ENCODE results near the gene SPTSSB. TPM values are rescaled to one million over a fixed set of nuclear protein-coding genes. Genes with fewer than 3 reads are reported as not detected.

Gene SPTSSB, protein sequence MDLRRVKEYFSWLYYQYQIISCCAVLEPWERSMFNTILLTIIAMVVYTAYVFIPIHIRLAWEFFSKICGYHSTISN
- 2.2 TPM for total RNA-seq (ENCODE audit: insufficient read depth, low replicate concordance)

DNA sequence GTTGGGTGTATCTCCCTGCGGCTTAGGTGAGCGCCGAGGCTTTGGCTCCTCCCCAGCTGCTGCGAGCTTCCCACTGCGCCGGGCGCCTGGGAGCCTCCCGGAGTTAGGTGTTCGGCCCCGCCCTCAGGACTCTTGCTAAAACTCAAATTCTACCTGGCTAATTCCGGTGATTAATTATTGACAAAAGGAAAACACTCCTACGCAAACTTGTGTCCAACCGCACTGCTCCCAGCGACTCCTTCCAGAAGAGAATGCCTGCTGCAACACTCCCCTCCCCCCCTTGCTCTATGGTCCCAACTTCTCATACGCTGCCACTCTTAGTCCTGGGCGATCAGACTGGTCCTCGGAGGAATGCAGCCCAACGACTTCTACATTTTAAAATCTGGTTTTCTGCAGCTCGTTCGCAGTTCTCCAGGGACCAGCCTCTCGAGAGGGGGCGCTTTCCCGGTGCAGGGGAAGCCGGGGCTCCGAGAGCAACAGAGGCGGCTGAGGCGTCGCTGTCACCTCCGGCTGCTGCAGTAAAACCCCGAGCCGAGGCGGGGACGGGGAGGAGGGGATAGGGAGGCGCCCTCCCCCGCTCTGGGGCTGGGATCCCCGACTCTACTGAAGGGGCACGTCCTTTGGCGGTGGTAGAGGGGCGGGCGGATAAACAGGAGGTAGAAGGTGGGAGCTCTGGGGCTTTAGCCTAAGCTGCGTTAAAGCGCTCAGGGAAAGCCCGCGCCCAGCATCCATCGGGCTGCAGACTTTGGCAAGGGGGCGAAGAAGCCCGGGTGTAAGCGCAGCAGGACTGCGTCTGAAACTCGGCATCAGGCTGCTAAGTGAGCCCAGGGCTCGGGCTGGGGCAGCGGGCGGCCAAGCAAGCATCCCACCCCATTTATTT is at the start of gene SPTSSB:
Gene SPTSSB (minus strand): TSS at position 77 of the 880 bp plus-strand sequence. CDS start 25,194 bp downstream, outside the sequence.
- peak; percentile 55 for DNase-seq (ENCODE audit: low spot score)

GRCh38 chr3:161420746-161421145 is 49.4 kb upstream of the SPTSSB start:
- peak; percentile 38 for DNase-seq (ENCODE audit: low spot score)

DNA sequence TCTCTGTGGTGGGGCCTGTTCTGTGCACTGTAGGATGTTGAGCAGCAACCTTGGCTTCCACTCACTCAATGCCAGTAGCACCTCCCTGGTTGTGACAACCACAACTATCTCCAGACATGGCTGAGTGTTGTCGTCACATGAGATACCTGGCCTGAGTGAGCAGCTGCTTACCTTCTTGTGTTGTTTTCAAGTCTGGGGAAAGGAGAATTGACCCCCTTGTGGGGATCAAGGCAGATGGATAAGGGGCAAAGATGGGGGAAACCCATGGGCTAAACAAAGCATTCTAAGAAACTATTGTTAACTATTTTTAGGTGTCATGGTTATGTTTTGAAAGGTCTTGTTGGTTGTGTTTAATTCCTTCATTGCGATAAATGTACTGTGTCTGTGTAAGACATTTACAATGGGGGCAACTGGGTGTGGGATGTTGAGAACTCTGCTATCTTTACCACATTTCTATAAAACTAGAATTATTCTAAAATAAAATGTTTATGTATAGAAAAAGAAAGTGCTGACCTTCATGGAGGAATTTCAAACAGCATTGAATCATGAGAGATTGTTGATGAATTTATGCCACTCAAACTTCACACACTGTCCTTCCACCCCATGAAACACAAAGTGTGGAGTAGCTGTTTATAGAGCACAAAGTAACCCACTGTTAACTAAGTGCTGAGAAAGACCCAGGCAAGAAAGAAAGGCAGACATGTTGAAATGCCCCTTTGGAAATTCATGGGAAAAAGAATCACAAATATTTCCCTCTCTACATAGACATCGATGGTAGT is 48.4 kb upstream of the SPTSSB start:
- DNase-seq (ENCODE audit: low spot score) = no peak

DNA sequence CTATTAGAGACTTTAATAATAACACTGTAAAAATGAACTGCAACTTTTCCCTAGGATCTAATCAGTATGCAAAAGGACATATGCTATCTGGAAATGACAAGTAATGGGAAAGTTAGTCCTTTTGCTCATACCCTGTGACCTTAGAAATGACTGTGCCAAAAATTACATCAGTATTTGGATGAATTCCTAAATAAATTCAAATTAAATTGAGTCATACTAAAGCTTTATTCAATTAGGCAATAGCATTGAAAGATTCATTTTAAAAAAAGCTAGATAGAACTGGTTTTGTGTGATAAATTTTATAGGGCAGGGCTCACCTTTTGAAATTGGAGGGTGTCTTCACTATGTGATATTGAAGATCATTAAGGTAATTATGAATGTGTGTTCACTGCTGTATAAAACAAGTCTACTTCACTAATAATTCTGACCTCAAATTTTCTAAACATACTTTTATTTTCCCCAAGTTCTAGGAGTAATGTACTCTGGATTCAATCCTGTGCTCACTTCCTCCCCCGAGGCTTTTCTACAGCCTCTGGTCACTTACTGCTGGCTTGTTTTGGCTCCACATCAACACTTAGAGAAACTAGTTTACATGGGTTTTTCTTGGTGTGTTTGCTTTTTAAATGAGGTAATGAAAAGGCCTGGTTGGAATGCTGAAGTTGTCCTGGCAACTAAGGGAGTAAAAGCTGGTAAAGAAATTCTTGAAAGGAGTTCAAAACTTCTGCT is 44.4 kb upstream of the SPTSSB start:
- DNase-seq (ENCODE audit: low spot score) = peak; percentile 87

GRCh38 chr3:161414907-161415306 is 43.6 kb upstream of the SPTSSB start:
- DNase-seq (ENCODE audit: low spot score) = no peak

DNA sequence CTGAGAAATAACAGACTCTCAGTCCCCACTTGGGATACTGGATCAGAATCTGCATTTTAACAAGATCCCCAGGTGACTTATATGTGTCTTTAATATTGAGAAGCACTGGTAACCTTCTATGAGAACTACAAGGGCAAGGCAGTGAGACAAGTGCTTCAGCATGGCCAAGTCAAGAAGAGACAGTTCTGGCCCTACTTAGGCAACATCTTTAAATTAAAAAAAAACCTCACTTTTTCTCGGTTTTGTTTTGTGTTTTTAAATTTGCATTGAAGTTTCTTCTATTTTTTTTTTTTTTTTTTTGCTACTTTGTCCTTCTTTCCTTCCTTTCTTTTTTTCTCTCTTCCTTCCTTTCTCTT is 42.5 kb upstream of the SPTSSB start:
- DNase-seq (ENCODE audit: low spot score) = no peak

DNA sequence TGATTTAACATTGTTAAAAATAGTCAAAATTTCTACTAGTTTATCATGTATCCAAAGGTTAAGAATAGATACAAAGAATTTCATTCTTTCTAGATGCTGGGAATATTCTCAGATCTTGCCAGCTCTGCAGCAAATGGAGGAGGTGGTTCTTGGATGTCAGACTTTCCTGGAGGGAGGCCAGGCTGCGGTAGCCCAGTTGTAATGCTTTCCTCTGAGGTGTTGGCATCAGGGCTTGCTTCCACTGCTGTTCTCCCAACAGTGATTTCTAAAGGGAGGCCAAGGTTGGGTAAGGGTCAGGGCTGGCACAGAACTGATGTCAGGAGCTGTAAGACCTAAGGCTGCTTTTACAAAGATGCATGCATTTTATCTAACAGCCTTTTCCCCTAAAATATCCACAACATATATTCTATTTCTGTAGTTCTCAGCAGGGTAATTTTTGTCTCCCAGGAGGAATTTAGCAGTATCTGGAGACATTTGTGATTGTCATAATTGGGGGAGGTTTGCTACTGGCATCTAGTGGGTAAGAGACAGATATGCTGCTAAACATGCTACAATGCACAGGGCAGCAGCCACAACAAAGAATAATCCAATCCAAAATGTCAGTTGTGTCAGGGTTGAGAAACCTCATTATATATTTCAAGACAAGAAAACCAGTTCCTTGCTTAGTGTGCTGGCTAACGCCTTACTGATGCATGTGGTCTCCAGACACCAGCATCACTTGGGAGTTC is 42.0 kb upstream of the SPTSSB start:
- peak; percentile 56 for DNase-seq (ENCODE audit: low spot score)

- DNase-seq (ENCODE audit: low spot score) = no peak
Measured at GRCh38 chr3:161412123-161412522, 40.8 kb upstream of the SPTSSB start.

DNA sequence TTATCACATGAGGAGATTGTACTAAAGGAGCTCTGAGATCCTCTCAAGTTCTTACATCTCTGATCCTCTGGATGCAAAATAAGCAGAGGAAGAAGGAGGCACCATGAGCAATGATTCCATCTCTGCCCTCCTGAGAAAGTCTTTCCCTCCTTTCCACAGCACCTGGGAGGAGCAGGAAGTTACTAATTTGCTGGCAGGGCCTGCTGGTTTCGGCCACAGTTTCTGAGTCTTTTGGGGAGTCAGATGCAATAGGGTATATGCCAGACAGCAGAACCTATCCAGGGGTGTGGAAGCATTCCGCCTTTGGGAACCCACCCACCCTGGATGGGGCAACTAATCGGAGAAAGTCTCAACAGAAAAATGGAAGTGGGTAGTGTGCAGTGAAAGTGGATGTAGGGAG is 38.5 kb upstream of the SPTSSB start:
- DNase-seq (ENCODE audit: low spot score) = no peak

DNA sequence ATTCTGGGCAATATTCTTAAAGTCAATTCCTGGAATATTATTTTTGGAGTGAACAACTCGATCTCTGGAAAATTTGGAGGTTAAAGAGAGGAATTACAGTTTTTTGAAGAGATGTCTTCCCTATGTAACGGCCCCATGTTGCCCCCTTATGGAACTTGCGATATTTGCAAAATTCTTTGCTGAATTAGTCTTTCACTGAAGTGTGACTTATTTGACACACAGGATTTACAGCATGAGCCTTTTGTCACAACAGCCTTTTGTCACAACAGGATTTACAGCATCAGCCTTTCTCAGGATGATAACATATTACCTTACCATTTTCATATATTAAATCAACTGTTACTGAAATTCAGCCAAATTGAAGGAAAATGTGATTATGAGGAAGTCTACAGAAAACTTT is 37.8 kb upstream of the SPTSSB start:
- peak; percentile 65 for DNase-seq (ENCODE audit: low spot score)

GRCh38 chr3:161406594-161407555 is 35.6 kb upstream of the SPTSSB start:
- no peak for DNase-seq (ENCODE audit: low spot score)

GRCh38 chr3:161405836-161406235 is 34.5 kb upstream of the SPTSSB start:
- no peak for DNase-seq (ENCODE audit: low spot score)

DNA sequence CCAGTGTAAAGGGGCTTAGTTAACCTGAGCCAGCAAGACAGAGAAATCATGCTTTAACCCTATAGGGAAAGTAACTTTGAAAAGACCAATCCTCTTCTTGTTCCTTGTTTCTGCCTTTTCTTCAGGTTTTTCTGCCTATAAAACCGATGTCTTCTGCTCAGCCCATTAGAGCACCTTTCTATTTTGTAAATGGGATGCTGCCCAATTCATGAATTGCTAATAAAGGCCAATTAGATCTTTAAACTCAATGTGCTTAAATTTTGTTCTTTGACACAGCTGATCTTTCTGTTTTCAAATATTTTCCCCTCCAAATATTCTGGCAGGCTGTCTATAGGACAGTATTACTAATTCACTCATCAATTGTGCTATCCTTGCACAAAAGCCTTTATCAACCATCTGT is 33.8 kb upstream of the SPTSSB start:
- no peak for DNase-seq (ENCODE audit: low spot score)

DNA sequence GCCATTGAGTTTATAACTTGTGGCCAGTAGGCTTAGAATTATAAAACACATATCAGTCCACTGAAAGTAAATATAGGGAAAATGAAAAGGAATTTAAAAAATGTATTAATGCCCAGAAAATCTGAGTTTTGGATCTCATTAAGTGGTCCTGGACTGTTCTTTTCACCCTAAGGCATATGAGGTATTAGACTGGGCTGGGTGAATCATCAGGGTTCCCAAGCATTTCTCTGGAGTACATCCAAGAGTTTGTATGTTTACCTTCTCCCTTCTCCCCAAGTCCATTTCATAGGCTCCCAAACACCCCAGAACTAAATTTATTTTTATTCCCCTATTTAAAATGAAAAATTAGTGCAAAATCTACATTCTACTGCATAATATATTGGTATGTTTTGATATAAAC is 31.9 kb upstream of the SPTSSB start:
- no peak for DNase-seq (ENCODE audit: low spot score)

DNA sequence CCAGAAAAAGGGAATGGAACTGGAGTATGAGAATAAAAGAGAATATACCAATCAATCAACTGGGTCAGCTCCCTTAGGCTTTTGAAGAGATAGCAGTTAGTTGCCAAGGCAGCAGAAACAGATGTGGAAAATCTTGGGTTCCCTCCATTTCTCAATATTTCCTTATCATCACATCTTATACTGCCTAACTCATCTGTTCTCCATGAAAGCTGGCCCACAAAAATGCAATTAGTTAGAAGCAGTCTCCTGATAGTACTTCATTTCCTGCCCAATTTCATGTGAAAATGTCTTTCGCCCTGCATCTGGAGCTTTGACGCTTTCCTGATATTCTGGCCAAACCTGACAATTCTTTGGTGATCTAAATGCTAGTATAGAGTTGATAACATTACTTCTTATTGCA is 30.1 kb upstream of the SPTSSB start:
- no peak for DNase-seq (ENCODE audit: low spot score)

- DNase-seq (ENCODE audit: low spot score) = no peak
Measured at GRCh38 chr3:161400650-161401049, 29.3 kb upstream of the SPTSSB start.

- DNase-seq (ENCODE audit: low spot score) = no peak
Measured at GRCh38 chr3:161395115-161396012, 24.0 kb upstream of the SPTSSB start.

- DNase-seq (ENCODE audit: low spot score) = no peak
Measured at GRCh38 chr3:161393803-161394202, 22.5 kb upstream of the SPTSSB start.

DNA sequence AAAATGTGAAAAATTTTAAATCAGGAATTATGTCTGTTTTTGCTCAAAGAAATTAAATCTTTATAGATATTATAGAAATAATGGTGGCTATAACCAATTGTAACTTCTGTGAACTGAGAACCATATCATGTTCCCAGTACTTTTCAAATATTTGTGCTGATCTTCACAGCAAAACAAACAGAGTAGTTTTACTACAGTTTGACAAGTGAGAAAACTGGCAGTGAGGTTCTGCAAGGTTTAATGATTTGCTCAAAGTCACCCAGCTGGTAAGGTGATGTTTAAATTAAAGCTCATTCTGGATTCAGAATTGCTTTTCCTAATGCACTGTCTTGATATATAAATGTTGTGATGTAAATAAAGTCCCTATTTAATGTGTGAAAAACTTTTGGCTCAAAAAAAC is 22.0 kb upstream of the SPTSSB start:
- DNase-seq (ENCODE audit: low spot score) = no peak
